ENCODE results near the gene CERS6.

CERS6 gene

DNA sequence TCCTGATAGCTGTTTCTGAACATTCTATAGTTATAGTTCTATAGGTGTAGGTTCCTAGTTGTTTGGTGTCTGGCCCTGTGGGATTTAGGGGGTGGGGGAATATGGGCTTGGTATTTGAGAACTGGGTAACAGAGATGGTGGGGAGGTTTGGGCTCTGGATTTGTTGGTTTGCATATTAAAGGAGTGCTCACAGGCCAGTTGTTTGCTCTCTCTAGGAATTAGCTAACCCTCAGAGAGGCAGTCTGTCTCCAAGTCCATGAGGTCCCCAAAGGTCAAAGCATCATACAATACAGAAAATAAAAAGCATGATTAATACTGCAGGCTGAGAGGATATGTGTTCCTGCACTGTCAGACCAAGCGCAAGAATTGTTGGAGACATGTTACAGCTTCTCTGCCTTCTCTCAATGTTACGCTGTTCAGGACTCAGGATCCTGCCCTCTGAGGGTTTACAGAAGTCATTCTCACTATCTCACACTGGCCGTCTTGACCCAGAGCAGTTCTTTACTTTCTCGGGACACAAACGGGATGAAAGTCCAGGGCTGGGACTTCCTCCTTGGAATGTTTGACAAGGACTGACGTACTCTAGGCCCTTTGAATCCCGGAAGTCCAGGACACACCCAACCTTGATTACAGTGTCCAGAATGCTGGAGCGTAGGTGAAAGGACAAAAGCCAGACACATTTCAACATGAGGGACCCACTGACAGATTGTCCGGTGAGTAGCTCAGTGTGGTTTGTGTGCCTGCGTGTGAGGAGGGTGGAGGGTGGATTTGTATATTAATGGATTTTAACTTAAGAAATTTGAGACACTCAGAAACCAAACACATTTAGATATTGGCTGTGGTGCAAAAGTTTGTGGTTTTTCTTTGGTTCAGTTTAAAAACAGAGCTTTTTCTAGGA is 346.1 kb downstream of the CERS6 start, which contains the start of gene NOSTRIN:
Gene NOSTRIN (plus strand): TSS at position 677 of the 898 bp plus-strand sequence. CDS start 10 bp downstream, at position 687.
- DNase-seq (ENCODE audit: low read depth, low spot score) = peak; percentile 55
- no peak within 1 kb of the TSS for H3K4me3 ChIP-seq (ENCODE audit: low read depth, low read length)
- TF ChIP-seq CTCF (IDR thresholded peaks at IDR 0.05; ENCODE audit: low read depth, low read length) = no peak
- in situ Hi-C loops (cut with HindIII; ENCODE audit: low sequenced_read_pairs) = no loop called here

- H3K4me3 ChIP-seq (ENCODE audit: low read depth, low read length) = no peak overlapping the region
- no peak for DNase-seq (ENCODE audit: low read depth, low spot score)
- in situ Hi-C loops (cut with HindIII; ENCODE audit: low sequenced_read_pairs) = no loop called here
- no peak for TF ChIP-seq CTCF (IDR thresholded peaks at IDR 0.05; ENCODE audit: low read depth, low read length)
Measured at GRCh38 chr2:168802859-168803725, 347.0 kb downstream of the CERS6 start.

DNA sequence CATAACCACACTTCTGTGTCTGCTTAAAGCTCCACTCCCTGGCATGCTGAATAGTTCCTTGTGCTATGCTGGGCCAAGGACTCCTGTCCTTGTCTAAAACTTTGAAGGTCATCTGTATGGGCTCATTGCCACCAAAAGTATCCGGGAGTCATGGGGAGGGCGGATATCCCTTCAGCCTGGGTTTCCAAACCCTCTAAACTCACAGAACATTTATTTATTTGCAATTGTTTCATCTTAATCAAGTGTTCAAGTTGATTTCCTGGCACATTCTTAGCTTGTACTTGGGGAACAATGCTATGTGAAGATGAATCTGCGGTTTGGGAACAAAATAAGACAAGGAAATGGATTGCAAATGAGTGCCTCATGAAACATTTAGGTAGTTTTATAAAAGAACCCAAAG is 348.1 kb downstream of the CERS6 start:
- DNase-seq (ENCODE audit: low read depth, low spot score) = no peak
- no peak overlapping the region for H3K4me3 ChIP-seq (ENCODE audit: low read depth, low read length)
- in situ Hi-C loops (cut with HindIII; ENCODE audit: low sequenced_read_pairs) = no loop called here
- TF ChIP-seq CTCF (IDR thresholded peaks at IDR 0.05; ENCODE audit: low read depth, low read length) = no peak

- no peak overlapping the region for H3K4me3 ChIP-seq (ENCODE audit: low read depth, low read length)
- TF ChIP-seq CTCF (IDR thresholded peaks at IDR 0.05; ENCODE audit: low read depth, low read length) = no peak
- no peak for DNase-seq (ENCODE audit: low read depth, low spot score)
- in situ Hi-C loops (cut with HindIII; ENCODE audit: low sequenced_read_pairs) = no loop called here
Measured at GRCh38 chr2:168805615-168806014, 349.5 kb downstream of the CERS6 start.

- H3K4me3 ChIP-seq (ENCODE audit: low read depth, low read length) = no peak overlapping the region
- no peak for DNase-seq (ENCODE audit: low read depth, low spot score)
- TF ChIP-seq CTCF (IDR thresholded peaks at IDR 0.05; ENCODE audit: low read depth, low read length) = no peak
- in situ Hi-C loops (cut with HindIII; ENCODE audit: low sequenced_read_pairs) = no loop called here
Measured at GRCh38 chr2:168809537-168809936, 353.5 kb downstream of the CERS6 start.

DNA sequence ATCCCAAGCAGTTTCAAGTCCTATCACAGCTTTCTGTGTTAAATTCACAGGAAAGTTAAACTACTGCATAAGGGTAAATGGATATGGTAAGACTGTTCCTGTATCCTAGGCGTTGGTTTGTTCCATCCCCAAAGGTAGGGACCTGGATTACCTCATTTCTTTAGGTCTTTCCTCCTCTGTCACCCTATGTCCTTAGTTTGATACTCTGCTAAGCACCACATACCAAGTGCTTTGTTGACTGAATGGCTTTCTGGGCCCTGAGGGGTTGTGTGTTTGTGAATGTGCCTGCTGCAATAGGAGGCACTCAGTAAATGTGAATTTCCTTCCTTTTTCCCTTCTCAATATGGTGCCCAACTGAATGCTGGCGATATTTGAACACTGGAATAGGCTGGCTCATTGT is 354.2 kb downstream of the CERS6 start:
- no peak overlapping the region for H3K4me3 ChIP-seq (ENCODE audit: low read depth, low read length)
- DNase-seq (ENCODE audit: low read depth, low spot score) = no peak
- in situ Hi-C loops (cut with HindIII; ENCODE audit: low sequenced_read_pairs) = no loop called here
- TF ChIP-seq CTCF (IDR thresholded peaks at IDR 0.05; ENCODE audit: low read depth, low read length) = no peak
